ENCODE data around the gene FBXO41.

The FBXO41 gene

DNA sequence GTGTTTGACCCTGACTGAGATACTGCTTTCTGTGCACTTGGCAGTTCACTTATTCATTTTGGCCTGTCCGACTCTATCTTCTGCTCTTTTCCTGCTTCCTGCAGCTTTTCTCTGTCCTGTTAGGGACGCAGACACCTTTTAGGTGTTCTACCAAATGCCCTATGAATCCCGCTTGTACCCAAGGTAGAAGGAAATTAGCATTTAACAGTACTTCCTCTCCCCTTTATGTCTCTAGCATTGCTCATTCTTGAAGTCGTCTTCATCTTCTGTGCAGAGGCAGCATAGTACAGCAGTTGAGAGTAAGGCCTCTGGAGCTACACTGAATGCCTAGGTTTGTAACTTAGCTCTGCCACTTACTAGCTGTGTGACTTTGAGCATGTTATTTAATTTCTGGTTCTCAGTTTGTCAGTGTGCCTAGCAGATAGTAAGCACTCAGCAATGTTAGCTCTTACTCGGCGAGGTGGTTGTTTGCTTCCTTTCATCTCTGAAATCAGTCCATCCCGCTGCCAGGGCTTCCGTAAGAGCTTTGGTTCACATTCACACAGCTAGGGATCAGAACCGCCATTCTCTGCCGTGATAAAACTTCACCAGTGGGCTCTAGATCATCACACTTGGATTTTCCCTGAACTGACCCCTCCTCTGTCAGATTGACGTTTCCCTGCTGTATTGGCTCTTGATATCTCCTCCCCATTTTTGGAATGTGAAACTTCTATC lies 48.8 kb downstream of the FBXO41 start:
- Histone ChIP-seq H3K9ac (ENCODE audit: low read length) (peak overlapping the region; percentile 98), H3K4ac (ENCODE audit: low read depth, low read length) (no peak overlapping the region), H3K27ac (ENCODE audit: low read depth, low read length) (no peak overlapping the region), H3K4me1 (ENCODE audit: control insufficient read depth, low read depth, low read length) (peaks cover 11% of the 10 kb centered on the region), H4K8ac (ENCODE audit: low read depth, low read length) (no peak overlapping the region), H3K4me3 (ENCODE audit: low read length) (peak overlapping the region; percentile 95), H2BK120ac (ENCODE audit: low read depth, low read length) (no peak overlapping the region), H2AK5ac (ENCODE audit: low read length) (no peak overlapping the region), H3K56ac (ENCODE audit: low read length) (peak overlapping the region; percentile 96), H3K4me2 (ENCODE audit: low read length) (peak overlapping the region; percentile 67), H2BK15ac (replicated peaks; ENCODE audit: low read depth) (no peak overlapping the region), H2BK5ac (ENCODE audit: low read length) (no peak overlapping the region), H3K79me2 (ENCODE audit: control insufficient read depth, insufficient read depth, low read length) (peaks cover 60% of the 10 kb centered on the region), H3K36me3 (ENCODE audit: control insufficient read depth, insufficient read depth, low read length) (peaks cover 1% of the 10 kb centered on the region), H3K23ac (ENCODE audit: low read length) (no peak overlapping the region), H3K27me3 (ENCODE audit: insufficient read depth, low read length, poor library complexity) (no peaks in the 10 kb centered on the region), H3K79me1 (ENCODE audit: low read length) (peaks cover 9% of the 10 kb centered on the region), H4K5ac (ENCODE audit: low read length) (no peak overlapping the region), H3K18ac (ENCODE audit: low read length) (no peak overlapping the region)
- no CpG with 5 or more reads among the region's 11 CpGs for WGBS (ENCODE audit: extremely low coverage, insufficient coverage, low lambda C conversion rate)
- no peak for DNase-seq

DNA sequence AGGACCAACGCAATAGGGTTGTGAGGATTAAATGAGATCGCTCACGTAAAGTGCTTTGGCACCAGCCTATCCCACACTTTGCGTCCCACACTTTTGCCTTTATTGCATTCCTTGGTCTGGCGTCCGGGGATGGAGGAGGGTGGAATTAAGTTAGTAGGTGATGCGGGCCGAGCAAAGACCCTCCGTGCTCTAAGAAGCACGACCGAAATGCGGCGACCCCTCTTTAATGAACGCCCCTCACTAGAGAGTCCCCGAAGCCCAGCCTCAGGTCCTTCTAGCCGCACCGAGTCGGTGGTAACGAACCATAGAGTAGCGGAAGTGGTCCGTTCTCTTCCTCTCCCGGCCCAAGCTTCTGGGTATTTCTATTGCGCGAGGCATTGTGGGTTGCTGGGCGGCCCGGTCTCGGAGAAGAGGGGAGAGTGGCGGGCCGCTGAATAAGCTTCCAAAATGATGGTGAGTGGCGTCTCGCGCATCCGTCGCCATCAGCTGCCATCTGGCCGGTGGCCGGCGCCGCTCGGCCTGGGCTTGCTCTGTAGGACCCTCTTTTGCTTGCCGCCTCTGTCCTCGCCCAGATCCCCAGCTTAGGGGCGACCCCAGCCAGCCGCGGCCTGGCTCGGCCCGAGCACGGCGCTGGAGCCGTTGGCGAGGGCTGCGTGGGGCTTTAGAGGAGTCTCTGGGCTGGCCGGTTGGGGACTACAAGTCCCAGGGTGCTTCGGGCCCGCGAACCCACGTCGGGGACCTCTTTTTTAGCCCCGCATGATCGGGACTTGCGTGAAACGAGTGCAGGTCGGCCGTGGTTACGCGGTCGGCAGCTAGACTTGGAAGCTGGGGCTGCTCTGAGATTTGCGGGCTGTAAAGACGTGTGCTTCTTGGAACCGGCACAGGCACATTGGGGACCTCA lies 50.1 kb downstream of the FBXO41 start, which contains the start of gene CCT7:
Gene CCT7, plus strand, starts transcription at position 377 of the 901 bp plus-strand sequence. Its CDS starts 71 bp downstream, at position 448.
- no peak within 1 kb of the TSS for H2BK15ac ChIP-seq (replicated peaks; ENCODE audit: low read depth)
- H2BK120ac ChIP-seq (ENCODE audit: low read depth, low read length) = no peak within 1 kb of the TSS
- peak within 1 kb of the TSS; percentile 95 for H3K4me3 ChIP-seq (ENCODE audit: low read length)
- H3K56ac ChIP-seq (ENCODE audit: low read length) = peak within 1 kb of the TSS; percentile 96
- peak within 1 kb of the TSS; percentile 87 for H3K4ac ChIP-seq (ENCODE audit: low read depth, low read length)
- H3K27ac ChIP-seq (ENCODE audit: low read depth, low read length) = peak within 1 kb of the TSS; percentile 54
- no peaks in the 10 kb centered on the region for H3K27me3 ChIP-seq (ENCODE audit: insufficient read depth, low read length, poor library complexity)
- H3K79me1 ChIP-seq (ENCODE audit: low read length) = peaks cover 6% of the 10 kb centered on the region
- peak within 1 kb of the TSS; percentile 94 for H3K23ac ChIP-seq (ENCODE audit: low read length)
- no CpG with 5 or more reads among the region's 69 CpGs for WGBS (ENCODE audit: extremely low coverage, insufficient coverage, low lambda C conversion rate)
- H2BK5ac ChIP-seq (ENCODE audit: low read length) = peak within 1 kb of the TSS; percentile 77
- H3K36me3 ChIP-seq (ENCODE audit: control insufficient read depth, insufficient read depth, low read length) = no peaks in the 10 kb centered on the region
- H3K79me2 ChIP-seq (ENCODE audit: control insufficient read depth, insufficient read depth, low read length) = peaks cover 49% of the 10 kb centered on the region
- H4K5ac ChIP-seq (ENCODE audit: low read length) = peak within 1 kb of the TSS; percentile 72
- peak within 1 kb of the TSS; percentile 100 for H3K4me2 ChIP-seq (ENCODE audit: low read length)
- peak within 1 kb of the TSS; percentile 66 for H4K8ac ChIP-seq (ENCODE audit: low read depth, low read length)
- DNase-seq = peak; percentile 96
- H3K18ac ChIP-seq (ENCODE audit: low read length) = peak within 1 kb of the TSS; percentile 57
- H2AK5ac ChIP-seq (ENCODE audit: low read length) = no peak within 1 kb of the TSS
- H3K4me1 ChIP-seq (ENCODE audit: control insufficient read depth, low read depth, low read length) = peaks cover 11% of the 10 kb centered on the region
- H3K9ac ChIP-seq (ENCODE audit: low read length) = peak within 1 kb of the TSS; percentile 98

DNA sequence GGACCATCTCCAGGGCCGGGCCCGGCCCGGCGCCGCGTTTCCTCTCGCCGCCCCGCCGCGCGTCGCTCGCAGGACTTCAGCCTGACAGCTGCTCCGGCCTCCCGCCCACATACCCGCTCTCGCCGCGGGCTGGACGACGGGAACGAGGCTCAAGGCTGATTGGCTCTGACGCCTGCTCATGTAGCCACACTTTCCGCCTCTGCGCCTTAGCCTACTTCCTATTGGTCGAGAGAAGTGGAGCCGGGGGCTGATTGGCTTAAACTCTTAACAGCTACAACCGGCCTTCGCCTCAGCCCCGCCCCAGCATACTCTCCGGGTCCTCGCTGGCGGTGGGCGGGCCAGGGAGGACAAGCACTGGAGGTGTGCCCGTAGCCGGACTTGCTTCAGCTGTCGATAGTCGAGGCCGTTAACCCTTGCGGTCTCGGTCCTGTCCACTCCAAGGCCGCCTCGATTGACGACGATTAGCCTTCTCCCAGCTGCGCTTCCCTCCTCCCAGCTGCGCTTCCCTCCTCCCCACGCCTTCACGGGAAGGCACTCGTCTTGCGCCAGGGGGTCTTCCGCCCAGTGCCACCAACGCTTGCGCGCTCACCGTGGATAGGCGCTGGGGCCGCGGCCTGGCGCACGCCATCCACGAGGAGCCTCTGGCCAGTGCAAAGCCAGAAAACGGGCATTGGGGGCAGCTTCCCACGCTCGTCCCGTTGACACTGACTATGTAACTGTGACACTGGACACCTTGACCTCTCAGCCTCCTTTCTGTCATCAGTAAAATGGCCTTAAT lies 50.9 kb downstream of the FBXO41 start, which contains the start of gene PRADC1:
Gene PRADC1, minus strand, starts transcription at position 86 of the 778 bp plus-strand sequence. Its CDS starts 79 bp downstream, at position 7.
- H3K56ac ChIP-seq (ENCODE audit: low read length) = peak within 1 kb of the TSS; percentile 95
- no peak within 1 kb of the TSS for H3K18ac ChIP-seq (ENCODE audit: low read length)
- peak within 1 kb of the TSS; percentile 77 for H2BK5ac ChIP-seq (ENCODE audit: low read length)

DNA sequence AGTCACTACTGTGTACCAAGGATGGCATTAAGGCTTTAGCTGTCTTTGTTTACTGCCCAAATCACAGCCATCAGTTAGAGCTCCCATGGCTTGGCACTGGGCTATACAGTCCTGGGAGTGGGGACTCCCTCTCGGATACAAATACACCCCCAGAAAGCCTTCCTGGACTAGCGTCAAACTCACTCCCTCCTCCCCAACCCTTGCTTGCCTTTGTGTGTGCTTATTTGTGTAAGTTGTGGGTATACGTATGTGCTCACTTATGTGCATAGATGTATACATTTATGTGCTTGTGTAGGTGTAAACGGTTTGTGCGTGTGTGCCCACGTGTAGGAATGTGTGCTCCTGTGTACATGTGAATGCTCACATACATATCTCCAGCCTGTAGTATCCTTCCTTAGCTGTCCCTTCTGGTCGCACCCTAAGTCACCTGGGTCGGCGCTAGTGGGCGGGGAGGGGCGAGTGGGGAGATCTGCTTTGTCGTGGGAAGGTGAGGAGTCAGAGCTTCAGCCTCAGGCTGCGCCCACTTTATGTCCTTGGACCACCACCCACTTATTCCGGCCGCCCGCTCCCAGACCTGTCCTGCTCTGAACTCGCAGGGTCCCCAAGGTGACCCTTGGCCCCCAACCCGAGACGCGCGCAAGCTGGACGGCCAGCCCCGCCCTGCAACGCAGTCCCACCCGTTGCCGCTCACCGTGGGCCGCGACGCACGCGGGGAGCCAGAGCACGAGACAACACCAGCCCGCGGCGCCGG lies 51.7 kb downstream of the FBXO41 start:
- Histone ChIP-seq H4K5ac (ENCODE audit: low read length) (no peak overlapping the region), H3K27me3 (ENCODE audit: insufficient read depth, low read length, poor library complexity) (no peaks in the 10 kb centered on the region), H3K27ac (ENCODE audit: low read depth, low read length) (no peak overlapping the region), H3K23ac (ENCODE audit: low read length) (peak overlapping the region; percentile 89), H3K9ac (ENCODE audit: low read length) (peak overlapping the region; percentile 81), H4K8ac (ENCODE audit: low read depth, low read length) (no peak overlapping the region), H3K36me3 (ENCODE audit: control insufficient read depth, insufficient read depth, low read length) (no peaks in the 10 kb centered on the region), H3K4me2 (ENCODE audit: low read length) (peak overlapping the region; percentile 87), H3K4ac (ENCODE audit: low read depth, low read length) (no peak overlapping the region), H2BK5ac (ENCODE audit: low read length) (no peak overlapping the region), H2BK120ac (ENCODE audit: low read depth, low read length) (no peak overlapping the region), H3K56ac (ENCODE audit: low read length) (peak overlapping the region; percentile 95), H3K79me2 (ENCODE audit: control insufficient read depth, insufficient read depth, low read length) (peaks cover 34% of the 10 kb centered on the region), H2BK15ac (replicated peaks; ENCODE audit: low read depth) (no peak overlapping the region), H3K4me1 (ENCODE audit: control insufficient read depth, low read depth, low read length) (peaks cover 11% of the 10 kb centered on the region), H3K18ac (ENCODE audit: low read length) (no peak overlapping the region), H2AK5ac (ENCODE audit: low read length) (no peak overlapping the region), H3K4me3 (ENCODE audit: low read length) (peak overlapping the region; percentile 38), H3K79me1 (ENCODE audit: low read length) (peaks cover 4% of the 10 kb centered on the region)
- WGBS (ENCODE audit: extremely low coverage, insufficient coverage, low lambda C conversion rate) = no CpG with 5 or more reads among the region's 37 CpGs
- no peak for DNase-seq

More for the DNA sequence above, 50.9 kb downstream of the FBXO41 start, which contains the start of gene PRADC1:
- Histone ChIP-seq H4K5ac (ENCODE audit: low read length) (peak within 1 kb of the TSS; percentile 72), H3K79me1 (ENCODE audit: low read length) (peaks cover 4% of the 10 kb centered on the region), H4K8ac (ENCODE audit: low read depth, low read length) (no peak within 1 kb of the TSS), H3K27ac (ENCODE audit: low read depth, low read length) (peak within 1 kb of the TSS; percentile 10), H3K23ac (ENCODE audit: low read length) (peak within 1 kb of the TSS; percentile 89), H3K27me3 (ENCODE audit: insufficient read depth, low read length, poor library complexity) (no peaks in the 10 kb centered on the region), H2BK120ac (ENCODE audit: low read depth, low read length) (no peak within 1 kb of the TSS), H3K36me3 (ENCODE audit: control insufficient read depth, insufficient read depth, low read length) (no peaks in the 10 kb centered on the region), H3K4me2 (ENCODE audit: low read length) (peak within 1 kb of the TSS; percentile 100), H2AK5ac (ENCODE audit: low read length) (no peak within 1 kb of the TSS), H3K4me1 (ENCODE audit: control insufficient read depth, low read depth, low read length) (peaks cover 11% of the 10 kb centered on the region), H3K4me3 (ENCODE audit: low read length) (peak within 1 kb of the TSS; percentile 43), H3K4ac (ENCODE audit: low read depth, low read length) (no peak within 1 kb of the TSS), H3K9ac (ENCODE audit: low read length) (peak within 1 kb of the TSS; percentile 92), H3K79me2 (ENCODE audit: control insufficient read depth, insufficient read depth, low read length) (peaks cover 41% of the 10 kb centered on the region), H2BK15ac (replicated peaks; ENCODE audit: low read depth) (no peak within 1 kb of the TSS)
- no CpG with 5 or more reads among the region's 67 CpGs for WGBS (ENCODE audit: extremely low coverage, insufficient coverage, low lambda C conversion rate)
- DNase-seq = peak; percentile 100

DNA sequence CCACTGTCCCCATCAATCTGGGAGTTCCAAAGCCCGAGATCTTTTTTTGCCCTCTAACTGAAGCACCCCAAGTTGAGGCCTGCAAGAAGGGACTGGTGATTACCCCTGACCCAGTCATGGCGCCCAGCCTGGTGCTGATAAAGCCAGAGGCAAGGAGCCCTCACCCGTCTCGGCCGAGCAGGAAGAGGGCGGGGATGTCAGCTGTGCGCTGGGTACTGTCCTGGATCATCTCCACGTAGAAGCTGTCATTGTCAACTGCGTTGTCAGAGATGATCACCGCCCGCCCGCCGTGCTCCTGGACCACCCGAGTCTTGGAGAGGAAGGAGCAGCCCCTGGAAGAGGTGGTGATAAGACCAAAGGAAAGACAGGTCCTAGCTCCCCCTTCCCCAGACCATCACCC lies 55.6 kb downstream of the FBXO41 start:
- Histone ChIP-seq H2BK120ac (ENCODE audit: low read depth, low read length) (no peak overlapping the region), H2AK5ac (ENCODE audit: low read length) (no peak overlapping the region), H3K79me2 (ENCODE audit: control insufficient read depth, insufficient read depth, low read length) (no peaks in the 10 kb centered on the region), H3K18ac (ENCODE audit: low read length) (no peak overlapping the region), H4K5ac (ENCODE audit: low read length) (no peak overlapping the region), H3K23ac (ENCODE audit: low read length) (no peak overlapping the region), H3K36me3 (ENCODE audit: control insufficient read depth, insufficient read depth, low read length) (peaks cover 2% of the 10 kb centered on the region), H3K27ac (ENCODE audit: low read depth, low read length) (no peak overlapping the region), H3K56ac (ENCODE audit: low read length) (no peak overlapping the region), H2BK5ac (ENCODE audit: low read length) (no peak overlapping the region), H3K9ac (ENCODE audit: low read length) (no peak overlapping the region), H3K4me3 (ENCODE audit: low read length) (no peak overlapping the region), H4K8ac (ENCODE audit: low read depth, low read length) (no peak overlapping the region), H2BK15ac (replicated peaks; ENCODE audit: low read depth) (no peak overlapping the region), H3K27me3 (ENCODE audit: insufficient read depth, low read length, poor library complexity) (no peaks in the 10 kb centered on the region), H3K4me1 (ENCODE audit: control insufficient read depth, low read depth, low read length) (peaks cover 4% of the 10 kb centered on the region), H3K4me2 (ENCODE audit: low read length) (no peak overlapping the region), H3K79me1 (ENCODE audit: low read length) (no peaks in the 10 kb centered on the region), H3K4ac (ENCODE audit: low read depth, low read length) (no peak overlapping the region)
- no CpG with 5 or more reads among the region's 14 CpGs for WGBS (ENCODE audit: extremely low coverage, insufficient coverage, low lambda C conversion rate)
- no peak for DNase-seq

Data from mesendoderm (in vitro differentiated cells).